Measurements from ENCODE around the gene FKBP4. TPM values are rescaled to one million over a fixed set of nuclear protein-coding genes. Genes with fewer than 3 reads are reported as not detected.

FKBP4 gene
- total and polyA plus RNA-seq, 2 of the 8 experiments (the other 6 are each of a cell fraction or from before 2014, with no cell fraction given): 72.6 to 243 TPM

DNA sequence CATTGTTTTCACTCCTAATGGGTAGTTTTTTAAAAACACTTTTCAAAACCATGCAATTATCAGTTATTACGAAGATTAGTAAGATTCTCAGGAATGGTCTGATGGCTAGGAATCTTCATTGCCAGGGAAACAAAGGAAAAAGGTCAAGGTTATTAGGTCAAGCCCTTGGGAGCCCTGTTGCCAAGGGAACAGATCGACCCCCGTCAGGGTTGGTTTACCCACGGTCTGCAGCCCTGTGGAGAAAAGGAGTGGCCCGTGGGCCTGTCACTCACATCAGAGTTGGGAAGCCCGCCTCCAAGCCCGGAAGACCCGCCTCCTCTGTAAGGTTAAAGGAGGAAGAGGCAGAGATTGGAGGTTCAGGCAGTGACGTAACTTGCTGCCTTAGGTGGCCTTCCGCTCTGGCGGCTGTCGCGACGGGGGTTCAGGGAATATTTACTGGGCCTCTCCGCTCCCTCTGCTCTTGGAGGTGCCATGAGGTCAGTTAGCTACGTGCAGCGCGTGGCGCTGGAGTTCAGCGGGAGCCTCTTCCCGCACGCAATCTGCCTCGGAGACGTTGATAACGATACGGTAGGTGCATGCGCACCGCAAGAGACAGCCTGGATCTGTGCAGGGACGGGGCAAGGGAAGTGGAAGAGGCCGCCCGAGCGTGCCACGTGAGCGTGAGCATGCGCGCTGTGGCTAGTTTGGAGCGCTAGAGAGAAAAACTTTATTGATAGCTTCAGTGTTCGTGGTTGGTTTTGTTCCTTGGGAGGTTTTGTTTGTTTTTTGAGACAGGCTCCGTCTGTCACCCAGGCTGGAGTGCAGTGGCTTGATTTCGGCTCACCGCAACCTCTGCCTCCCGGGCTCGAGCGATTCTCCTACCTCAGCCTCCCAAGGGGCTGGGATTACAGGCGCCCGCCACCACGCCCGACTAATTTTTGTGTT lies 17.8 kb downstream of the FKBP4 start, which contains the start of gene ITFG2 (continued):
- 0 out of 2 replicates have a peak, but pooled peaks have one; percentile 33 for TF ChIP-seq KDM5A (IDR thresholded peaks at IDR 0.05; ENCODE audit: low read length)
